Stimulated activated CD8-positive, alpha-beta memory T cell treated with anti-CD3 and anti-CD28 coated beads, Interleukin-4, amount 100 ng/mL, for 1 hour (primary cell): ENCODE results near the gene EYA4.
"Not testable (repeated sequence)": the region's sequence is repeated elsewhere in the genome, so short reads cannot be mapped to it uniquely, and the experiment has no call there.

Source experiments
- DNase-seq, 2 donors: peaks; one replicate each; pipeline ENCODE4 v3.0.0-alpha.2; 2020; ENCODE audit warnings: low read depth in 2 of 2, low spot score in 1 of 2

Gene EYA4

DNA sequence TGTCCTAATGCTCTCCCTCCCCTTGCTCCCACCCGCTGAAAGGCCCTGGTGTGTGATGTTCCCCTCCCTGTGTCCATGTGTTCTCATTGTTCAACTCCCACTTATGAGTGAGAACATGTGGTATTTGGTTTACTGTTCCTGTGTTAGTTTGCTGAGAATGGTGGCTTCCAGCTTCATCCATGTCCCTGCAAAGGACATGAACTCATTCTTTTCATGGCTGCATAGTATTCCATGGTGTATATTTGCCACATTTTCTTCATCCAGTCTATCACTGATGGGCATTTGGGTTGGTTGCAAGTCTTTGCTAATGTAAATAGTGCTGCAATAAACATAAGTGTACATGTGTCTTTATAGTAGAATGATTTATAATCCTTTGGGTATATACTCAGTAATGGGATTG is 313.0 kb downstream of the EYA4 start:
- not testable (repeated sequence) for DNase-seq

GRCh38 chr6:133555685-133556084 is 314.5 kb downstream of the EYA4 start:
- DNase-seq: no peak

- DNase-seq: no peak
Observed at GRCh38 chr6:133559926-133560325, 318.8 kb downstream of the EYA4 start.

GRCh38 chr6:133567636-133568035 is 326.5 kb downstream of the EYA4 start:
- no peak for DNase-seq

DNA sequence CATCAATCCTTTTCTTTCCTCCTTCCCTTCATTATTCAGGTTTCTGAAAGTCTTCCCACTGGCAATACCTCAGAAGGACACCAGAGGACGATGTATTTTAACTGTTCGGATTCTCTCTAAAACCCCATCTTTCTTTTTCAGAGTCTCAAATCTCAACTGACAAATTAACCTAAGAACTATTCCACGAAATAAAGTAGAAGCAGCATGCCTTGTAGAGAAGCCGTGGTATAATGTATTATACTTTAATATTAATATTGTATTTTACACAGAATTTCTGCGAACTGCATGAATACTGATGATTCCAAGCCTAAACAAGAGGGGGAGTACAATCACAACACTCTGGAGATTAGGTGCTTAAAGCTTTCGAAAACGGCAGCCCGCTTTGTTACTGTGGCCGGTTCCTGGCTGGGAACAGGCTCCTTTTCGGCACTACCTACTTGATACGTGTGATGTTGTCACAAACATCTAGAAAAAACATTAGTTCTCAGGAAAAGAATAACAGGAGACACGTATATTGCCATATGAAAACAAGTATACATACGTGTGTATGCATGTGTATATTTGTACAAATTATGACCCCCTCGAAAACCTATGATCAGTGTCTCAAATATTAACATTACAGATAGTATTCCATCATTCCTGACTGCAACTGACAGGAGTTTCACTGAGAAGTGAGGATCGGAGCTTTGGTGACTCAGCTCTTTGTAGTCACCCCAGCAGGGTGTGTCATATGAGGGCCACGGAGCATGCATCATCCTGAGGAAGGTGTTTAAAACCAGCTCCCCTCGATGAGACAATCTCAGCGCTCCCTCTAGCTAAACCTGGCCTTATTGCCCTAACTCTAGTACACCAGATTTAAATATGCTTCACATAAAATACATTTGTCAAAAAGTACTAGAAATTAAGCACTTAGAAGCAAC is 328.1 kb downstream of the EYA4 start:
- no peak for DNase-seq

DNA sequence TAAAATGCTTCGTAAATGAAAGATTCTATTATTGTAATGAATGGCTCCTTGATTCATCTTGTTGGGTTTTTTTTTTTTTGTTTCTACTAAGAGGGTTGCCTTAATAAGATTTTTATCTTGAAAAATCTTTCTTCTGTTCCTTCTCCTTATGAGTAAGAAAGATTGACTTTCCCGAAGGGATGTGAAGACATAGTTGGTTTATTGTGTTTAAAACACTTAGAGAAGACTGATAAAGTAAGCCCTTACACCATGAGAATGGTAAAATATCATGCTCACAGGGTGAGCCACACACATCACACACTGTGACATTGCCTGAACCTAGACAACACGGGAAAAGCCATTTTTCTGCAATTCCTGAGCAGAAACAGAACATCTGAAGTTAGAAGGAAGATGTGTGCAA is 330.5 kb downstream of the EYA4 start:
- no peak for DNase-seq

DNA sequence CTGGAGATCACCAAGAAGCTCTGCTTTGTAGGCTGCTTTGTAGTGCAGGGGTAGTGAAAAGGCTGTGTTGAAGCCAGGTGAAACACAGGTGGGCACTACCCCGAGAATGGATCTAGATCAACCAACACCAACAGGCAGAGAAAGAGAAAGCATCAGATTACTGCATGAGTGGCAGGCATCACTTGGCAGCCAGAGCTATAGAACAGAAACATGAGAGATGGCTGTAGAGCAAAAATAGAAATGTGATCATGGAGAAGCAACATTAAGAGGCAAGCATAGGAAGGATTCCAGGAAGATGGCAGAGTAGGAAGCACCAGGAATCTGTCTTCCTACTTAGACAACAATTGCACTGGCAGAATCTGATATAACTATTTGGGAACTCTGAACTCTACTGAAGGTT is 336.7 kb downstream of the EYA4 start:
- DNase-seq: no peak
